MCF 10A (cell line): ENCODE results near the gene PLAAT5. TPM values are rescaled to one million over a fixed set of nuclear protein-coding genes. Genes with fewer than 3 reads are reported as not detected.

Experiments
- BruUV-seq: library from RNA; stranded (reverse); fragments of 400-500 nt; replicated peaks from 2 replicates; lab custom pipeline; 2021; lab: Mats Ljungman, UMichigan
- CTCF ChIA-PET: fragments of 300-600 bp; sonication (Branson Sonifier 250); formaldehyde crosslinking; extraction: SDS; loops from one replicate; lab custom pipeline; 2021; ENCODE audit warnings: antibody characterized with exemption, inconsistent platforms; lab: Yijun Ruan, JAX
- POLR2A ChIA-PET: fragments of 300-600, 350-650 bp; sonication (Branson Sonifier 250); formaldehyde crosslinking; extraction: SDS; loops from one replicate; lab custom pipeline; 2020; ENCODE audit warnings: antibody characterized with exemption, inconsistent platforms; lab: Yijun Ruan, JAX
- DNase-seq: peaks from one replicate; pipeline ENCODE4 v3.0.0-alpha.2; 2018; ENCODE audit not compliant: unreplicated experiment
- H3K27ac Mint-ChIP-seq: one replicate; pipeline ENCODE4 v1.8.0; 2022; ENCODE audit warnings: mild to moderate bottlenecking, low read depth, mixed read lengths; ENCODE audit not compliant: unreplicated experiment
- H3K27me3 Mint-ChIP-seq: one replicate; pipeline ENCODE4 v1.8.0; 2022; ENCODE audit warnings: mixed read lengths; ENCODE audit not compliant: insufficient read depth, unreplicated experiment
- H3K36me3 Mint-ChIP-seq: one replicate; pipeline ENCODE4 v1.8.0; 2022; ENCODE audit warnings: mild to moderate bottlenecking, moderate library complexity, mixed read lengths; ENCODE audit not compliant: insufficient read depth, unreplicated experiment
- H3K4me1 Mint-ChIP-seq: one replicate; pipeline ENCODE4 v1.8.0; 2022; ENCODE audit warnings: mixed read lengths; ENCODE audit not compliant: insufficient read depth, unreplicated experiment
- H3K4me3 Mint-ChIP-seq: one replicate; pipeline ENCODE4 v1.8.0; 2022; ENCODE audit warnings: mild to moderate bottlenecking, moderate library complexity, mixed read lengths; ENCODE audit not compliant: unreplicated experiment
- H3K9me3 Mint-ChIP-seq: one replicate; pipeline ENCODE4 v1.8.0; 2022; ENCODE audit warnings: mixed read lengths; ENCODE audit not compliant: unreplicated experiment
- CTCF ChIP-seq: fragments of 200-600 bp; IDR thresholded peaks from one replicate; pipeline ENCODE4 v1.8.0; 2022; ENCODE audit warnings: antibody characterized with exemption, mild to moderate bottlenecking; ENCODE audit not compliant: unreplicated experiment
- intact Hi-C: fragments of 100-400 bp; cut with micrococcal nuclease; formaldehyde crosslinking; loops from 2 replicates; pipeline ENCODE4 v1.14.1; 2022
- total RNA-seq: library from RNA; stranded (reverse); gene quantifications from 2 replicates; pipeline ENCODE4 v1.2.3, GENCODE V29; 2022

PLAAT5 gene
- total RNA-seq, 1 experiment from 2014 or later: not detected

GRCh38 chr11:63535734-63536133 lies 44.8 kb upstream of the PLAAT5 start:
- CTCF ChIA-PET: interaction anchor here (0.5 to 1.9 kb wide), 2 partner anchors 57 to 344 kb away, joined by 4 to 11 read pairs; no protein-coding TSS in a partner anchor
- no peak for DNase-seq
- Mint-ChIP-seq H3K36me3 (no peaks in the 10 kb centered on the region), H3K27me3 (no peaks in the 10 kb centered on the region), H3K4me1 (peaks cover 14% of the 10 kb centered on the region), H3K9me3 (no peaks in the 10 kb centered on the region), H3K27ac (no peak overlapping the region), H3K4me3 (no peak overlapping the region)
- no TSS peak for BruUV-seq
- POLR2A ChIA-PET: interaction anchor here (2.4 kb wide), 1 partner anchor 29 kb away, joined by 7 read pairs; no protein-coding TSS in a partner anchor
- TF ChIP-seq CTCF: no peak
- intact Hi-C loops: no loop called here

GRCh38 chr11:63534895-63535461 lies 44.0 kb upstream of the PLAAT5 start:
- Mint-ChIP-seq H3K36me3 (no peaks in the 10 kb centered on the region), H3K9me3 (no peaks in the 10 kb centered on the region), H3K4me3 (no peak overlapping the region), H3K27me3 (no peaks in the 10 kb centered on the region), H3K27ac (no peak overlapping the region), H3K4me1 (peaks cover 14% of the 10 kb centered on the region)
- no TSS peak for BruUV-seq
- no peak for TF ChIP-seq CTCF
- DNase-seq: no peak
- ChIA-PET CTCF (no interaction called here), POLR2A (no interaction called here)
- intact Hi-C loops: no loop called here

- DNase-seq: no peak
- no peak for TF ChIP-seq CTCF
- no peak overlapping the region for H3K27ac Mint-ChIP-seq
- no peaks in the 10 kb centered on the region for H3K27me3 Mint-ChIP-seq
- H3K4me3 Mint-ChIP-seq: no peak overlapping the region
- ChIA-PET POLR2A (no interaction called here), CTCF (no interaction called here)
- intact Hi-C loops: no loop called here
- H3K36me3 Mint-ChIP-seq: no peaks in the 10 kb centered on the region
- no peaks in the 10 kb centered on the region for H3K9me3 Mint-ChIP-seq
- H3K4me1 Mint-ChIP-seq: peaks cover 14% of the 10 kb centered on the region
- BruUV-seq: no TSS peak
Measured at GRCh38 chr11:63534076-63534475, 43.1 kb upstream of the PLAAT5 start.

- BruUV-seq: no TSS peak
- H3K4me3 Mint-ChIP-seq: no peak overlapping the region
Measured at GRCh38 chr11:63532799-63533475, 42.0 kb upstream of the PLAAT5 start.

More at GRCh38 chr11:63532799-63533475, 42.0 kb upstream of the PLAAT5 start:
- Mint-ChIP-seq H3K4me1 (peaks cover 14% of the 10 kb centered on the region), H3K27ac (no peak overlapping the region), H3K27me3 (no peaks in the 10 kb centered on the region), H3K9me3 (no peaks in the 10 kb centered on the region), H3K36me3 (no peaks in the 10 kb centered on the region)
- CTCF ChIA-PET: interaction anchor here (0.5 to 0.7 kb wide), 3 partner anchors 43 to 979 kb away, joined by 3 to 4 read pairs (median 3); no protein-coding TSS in a partner anchor
- DNase-seq: no peak
- intact Hi-C loops: no loop called here
- TF ChIP-seq CTCF: no peak
- POLR2A ChIA-PET: interaction anchor here (0.7 kb wide), 2 partner anchors 271 to 553 kb away, joined by 4 to 5 read pairs; no protein-coding TSS in a partner anchor
